Uterus (tissue), 2 donors: ENCODE results near the gene COX10.

Experiments used
- CTCF ChIP-seq, 4 experiments: fragments of 200-600 bp in 2 of 4; fragments of 450-650 bp in 2 of 4; sonication (generic) in 2 of 4; IDR thresholded peaks; one replicate each; pipeline ENCODE4 v1.5.1; 2016 to 2019; ENCODE audit warnings: antibody characterized with exemption in 4 of 4, mild to moderate bottlenecking in 2 of 4, moderate library complexity in 1 of 4
- POLR2A ChIP-seq, 2 donors: fragments of 450-650 bp; IDR thresholded peaks; one replicate each; pipeline ENCODE4 v1.6.1; 2016; ENCODE audit warnings: antibody characterized with exemption in 2 of 2, mild to moderate bottlenecking in 1 of 2, moderate library complexity in 1 of 2

DNA sequence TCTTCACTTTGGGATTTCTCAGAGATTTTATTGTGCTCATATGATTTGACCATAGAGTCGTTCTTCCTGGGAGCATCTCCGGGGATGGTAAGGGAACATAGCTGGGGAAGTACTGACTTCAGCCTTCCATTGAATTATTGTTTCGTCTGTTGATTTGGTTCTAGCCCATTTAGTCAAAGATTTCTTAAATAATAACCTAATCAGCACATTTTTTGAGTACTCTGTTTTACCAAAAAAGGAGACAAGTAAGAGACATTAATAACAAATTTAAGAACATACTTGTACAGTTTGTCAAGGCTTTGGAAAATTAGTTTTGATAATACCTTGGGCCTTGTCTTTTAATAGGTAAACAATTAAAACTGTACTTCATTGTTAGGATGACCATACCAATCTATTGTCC is 89.4 kb downstream of the COX10 start:
- no peak for TF ChIP-seq CTCF (IDR thresholded peaks at IDR 0.05)
- no peak for TF ChIP-seq POLR2A (IDR thresholded peaks at IDR 0.05)
